Measurements from ENCODE around the gene ME3. TPM values are rescaled to one million over a fixed set of nuclear protein-coding genes. Genes with fewer than 3 reads are reported as not detected.

The ME3 gene
- total and polyA plus RNA-seq, 4 donors = 1.4 to 7.2 (median 2.3) TPM

DNA sequence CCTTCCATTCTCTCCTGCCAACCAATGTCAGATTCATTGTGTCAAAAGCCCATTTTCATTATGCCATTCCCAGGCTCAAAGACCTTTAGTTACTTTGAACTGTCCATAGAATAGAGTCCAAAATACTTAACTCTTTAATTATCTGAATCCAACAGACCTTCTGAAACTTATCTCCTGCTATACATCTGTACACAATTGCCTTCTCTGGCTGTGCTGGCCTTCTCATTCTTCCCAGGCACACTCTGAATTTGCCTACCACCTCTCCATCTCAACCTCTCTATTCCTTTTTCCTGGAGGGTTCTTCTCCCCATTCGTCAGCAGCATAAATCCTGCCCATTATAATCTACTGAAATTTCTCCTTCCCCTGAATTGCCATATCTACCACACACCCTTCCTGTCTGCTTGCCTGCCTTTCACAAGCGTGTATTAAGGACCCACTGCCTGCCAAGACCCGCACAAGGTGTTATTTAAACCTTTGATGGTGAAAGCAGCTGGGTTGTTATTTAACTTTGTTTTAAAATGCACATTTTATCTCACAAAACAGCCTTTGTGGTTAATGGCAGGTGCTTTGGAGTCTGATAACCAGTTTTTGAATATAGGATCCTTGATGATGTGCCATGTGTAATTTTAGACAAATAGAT, 171.8 kb downstream of the ME3 start:
- Histone ChIP-seq H3K9ac (ENCODE audit: low read depth in 1 of 2, low read length in 2 of 2) (no peak overlapping the region), H3K27ac (ENCODE audit: low read depth in 1 of 2, low read length in 2 of 2) (no peak overlapping the region), H3K4me1 (ENCODE audit: control insufficient read depth in 4 of 4, insufficient read depth in 4 of 4, low read length in 3 of 4) (peaks cover 0 to 4% (median 0%) of the 10 kb centered on the region in 4 donors), H3K9me3 (ENCODE audit: control insufficient read depth in 4 of 4, low read length in 3 of 4) (no peaks in the 10 kb centered on the region), H3K4me3 (ENCODE audit: low read depth in 1 of 3, low read length in 3 of 3) (no peak overlapping the region), H3K27me3 (ENCODE audit: control insufficient read depth in 4 of 4, insufficient read depth in 4 of 4, low read length in 3 of 4) (no peaks in the 10 kb centered on the region), H3K36me3 (ENCODE audit: control insufficient read depth in 4 of 4, insufficient read depth in 3 of 4, low read depth in 1 of 4, low read length in 3 of 4) (no peaks in the 10 kb centered on the region)
- WGBS = 78% methylated on average over 3 of the region's 3 CpGs
- no peak for DNase-seq (ENCODE audit: low spot score)
- TF ChIP-seq SP1 (IDR thresholded peaks at IDR 0.05) (no peak), JUND (IDR thresholded peaks at IDR 0.05) (no peak), EGR1 (IDR thresholded peaks at IDR 0.05; ENCODE audit: low read depth in 2 of 2) (no peak), CTCF (IDR thresholded peaks at IDR 0.05; ENCODE audit: low read depth, low read length, missing input control) (no peak), RAD21 (IDR thresholded peaks at IDR 0.05) (no peak)

- Histone ChIP-seq H3K36me3 (ENCODE audit: control insufficient read depth in 4 of 4, insufficient read depth in 3 of 4, low read depth in 1 of 4, low read length in 3 of 4) (no peaks in the 10 kb centered on the region), H3K9me3 (ENCODE audit: control insufficient read depth in 4 of 4, low read length in 3 of 4) (no peaks in the 10 kb centered on the region), H3K4me1 (ENCODE audit: control insufficient read depth in 4 of 4, insufficient read depth in 4 of 4, low read length in 3 of 4) (peaks cover 0 to 4% (median 0%) of the 10 kb centered on the region in 4 donors), H3K4me3 (ENCODE audit: low read depth in 1 of 3, low read length in 3 of 3) (no peak overlapping the region), H3K27ac (ENCODE audit: low read depth in 1 of 2, low read length in 2 of 2) (no peak overlapping the region), H3K27me3 (ENCODE audit: control insufficient read depth in 4 of 4, insufficient read depth in 4 of 4, low read length in 3 of 4) (no peaks in the 10 kb centered on the region), H3K9ac (ENCODE audit: low read depth in 1 of 2, low read length in 2 of 2) (no peak overlapping the region)
- no peak for DNase-seq (ENCODE audit: low spot score)
- TF ChIP-seq FOXA2 (IDR thresholded peaks at IDR 0.05) = peak; percentile 4
- TF ChIP-seq HNF4G (IDR thresholded peaks at IDR 0.05) = no peak
- peak in 1 of 2 donors; percentile 72 for TF ChIP-seq JUND (IDR thresholded peaks at IDR 0.05)
- no peak for TF ChIP-seq CTCF (IDR thresholded peaks at IDR 0.05; ENCODE audit: low read depth, low read length, missing input control)
- peak in 1 of 2 donors; percentile 45 for TF ChIP-seq RAD21 (IDR thresholded peaks at IDR 0.05)
- TF ChIP-seq ZBTB33 (IDR thresholded peaks at IDR 0.05) = peak; percentile 63
- peak; percentile 24 to 87 for TF ChIP-seq HNF4A (conservative IDR thresholded peaks at IDR 0.05)
- TF ChIP-seq RXRA (IDR thresholded peaks at IDR 0.05) = peak in 1 of 2 donors; percentile 81
- TF ChIP-seq, protein P1, sequence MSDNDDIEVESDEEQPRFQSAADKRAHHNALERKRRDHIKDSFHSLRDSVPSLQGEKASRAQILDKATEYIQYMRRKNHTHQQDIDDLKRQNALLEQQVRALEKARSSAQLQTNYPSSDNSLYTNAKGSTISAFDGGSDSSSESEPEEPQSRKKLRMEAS (IDR thresholded peaks at IDR 0.05) = no peak
- TF ChIP-seq FOXA1 (IDR thresholded peaks at IDR 0.05) = no peak
- WGBS = 32% methylated on average over 4 of the region's 4 CpGs
These were observed 172.7 kb downstream of the ME3 start for GRCh38 chr11:86499723-86500129.

Data from liver (tissue), 9 donors.